Measurements from ENCODE around the gene TMEM203. TPM values are rescaled to one million over a fixed set of nuclear protein-coding genes. Genes with fewer than 3 reads are reported as not detected.

TMEM203 gene
- total RNA-seq, 1 experiment from 2014 or later: 50.6 TPM

DNA sequence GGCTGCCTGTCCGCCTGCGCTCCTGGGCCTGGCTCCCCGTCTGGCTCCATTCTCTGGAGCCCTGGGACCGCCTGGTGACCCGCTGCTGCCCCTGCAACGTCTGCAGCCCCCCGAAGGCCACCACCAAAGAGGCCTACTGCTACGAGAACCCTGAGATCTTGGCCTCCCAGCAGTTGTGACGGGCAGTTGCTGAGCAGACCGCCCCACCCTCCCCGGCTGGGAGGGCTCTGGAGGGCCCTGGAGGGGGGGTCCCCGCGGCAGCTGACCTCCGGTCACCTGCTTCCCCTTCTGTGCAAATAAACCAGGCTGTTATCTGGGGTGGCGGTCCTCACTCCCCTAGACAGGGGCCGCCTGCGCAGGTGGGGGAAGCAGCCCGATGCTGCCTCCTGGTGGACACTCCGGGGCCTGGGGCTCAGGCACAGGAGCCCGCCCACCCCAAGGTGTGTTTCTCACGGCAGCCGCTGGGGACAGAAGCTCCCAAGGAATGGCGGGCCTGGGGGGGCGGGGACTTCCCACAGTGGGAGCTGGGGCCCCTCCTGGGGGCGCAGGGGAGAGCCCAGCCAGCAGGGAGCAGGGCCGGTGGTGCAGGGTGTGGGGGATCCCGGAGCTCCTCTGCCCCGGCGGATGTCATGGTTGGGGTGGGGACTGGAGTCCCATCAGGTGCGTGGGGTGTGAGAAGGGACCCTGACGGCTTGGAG lies 30.9 kb upstream of the TMEM203 start:
- Mint-ChIP-seq H3K27me3 (ENCODE audit: low read depth) (no peaks in the 10 kb centered on the region), H3K4me3 (no peak overlapping the region), H3K9me3 (no peaks in the 10 kb centered on the region), H3K4me1 (peaks cover 18% of the 10 kb centered on the region), H3K36me3 (no peaks in the 10 kb centered on the region), H3K27ac (no peak overlapping the region)
- DNase-seq (ENCODE audit: low spot score): peak; percentile 96
- ChIA-PET POLR2A (interaction anchor here (0.5 to 0.9 kb wide), 3 partner anchors 21 to 122 kb away, joined by 3 to 4 read pairs (median 3); partner anchors contain the start of genes DPP7 and NRARP), CTCF (interaction anchor here (0.6 to 4.6 kb wide), 91 partner anchors 11 to 632 kb away, joined by 3 to 143 read pairs (median 6); partner anchors contain the start of genes CYSRT1, ENTPD2, ENTPD8 and EXD3)
- ATAC-seq: peak; percentile 23
- peak; percentile 43; the same call in 1 of the 2 replicates for TF ChIP-seq ETV6 (CRISPR knock-in tag; IDR thresholded peaks at IDR 0.05)
- TF ChIP-seq ELF4 (CRISPR knock-in tag; IDR thresholded peaks at IDR 0.05; ENCODE audit: low read depth): no peak
- TF ChIP-seq ZBTB21 (CRISPR knock-in tag; IDR thresholded peaks at IDR 0.05; ENCODE audit: borderline replicate concordance): no peak
- peak; percentile 77 for TF ChIP-seq TEAD1 (CRISPR knock-in tag; IDR thresholded peaks at IDR 0.05)
- TF ChIP-seq JUN (CRISPR knock-in tag; IDR thresholded peaks at IDR 0.05): no peak
- TF ChIP-seq GABPB1 (CRISPR knock-in tag; IDR thresholded peaks at IDR 0.05): peak; percentile 52; the same call in 1 of the 2 replicates
- peak; percentile 53; the same call in 1 of the 2 replicates for TF ChIP-seq SP1 (CRISPR knock-in tag; conservative IDR thresholded peaks at IDR 0.05)
- TF ChIP-seq, protein P1, sequence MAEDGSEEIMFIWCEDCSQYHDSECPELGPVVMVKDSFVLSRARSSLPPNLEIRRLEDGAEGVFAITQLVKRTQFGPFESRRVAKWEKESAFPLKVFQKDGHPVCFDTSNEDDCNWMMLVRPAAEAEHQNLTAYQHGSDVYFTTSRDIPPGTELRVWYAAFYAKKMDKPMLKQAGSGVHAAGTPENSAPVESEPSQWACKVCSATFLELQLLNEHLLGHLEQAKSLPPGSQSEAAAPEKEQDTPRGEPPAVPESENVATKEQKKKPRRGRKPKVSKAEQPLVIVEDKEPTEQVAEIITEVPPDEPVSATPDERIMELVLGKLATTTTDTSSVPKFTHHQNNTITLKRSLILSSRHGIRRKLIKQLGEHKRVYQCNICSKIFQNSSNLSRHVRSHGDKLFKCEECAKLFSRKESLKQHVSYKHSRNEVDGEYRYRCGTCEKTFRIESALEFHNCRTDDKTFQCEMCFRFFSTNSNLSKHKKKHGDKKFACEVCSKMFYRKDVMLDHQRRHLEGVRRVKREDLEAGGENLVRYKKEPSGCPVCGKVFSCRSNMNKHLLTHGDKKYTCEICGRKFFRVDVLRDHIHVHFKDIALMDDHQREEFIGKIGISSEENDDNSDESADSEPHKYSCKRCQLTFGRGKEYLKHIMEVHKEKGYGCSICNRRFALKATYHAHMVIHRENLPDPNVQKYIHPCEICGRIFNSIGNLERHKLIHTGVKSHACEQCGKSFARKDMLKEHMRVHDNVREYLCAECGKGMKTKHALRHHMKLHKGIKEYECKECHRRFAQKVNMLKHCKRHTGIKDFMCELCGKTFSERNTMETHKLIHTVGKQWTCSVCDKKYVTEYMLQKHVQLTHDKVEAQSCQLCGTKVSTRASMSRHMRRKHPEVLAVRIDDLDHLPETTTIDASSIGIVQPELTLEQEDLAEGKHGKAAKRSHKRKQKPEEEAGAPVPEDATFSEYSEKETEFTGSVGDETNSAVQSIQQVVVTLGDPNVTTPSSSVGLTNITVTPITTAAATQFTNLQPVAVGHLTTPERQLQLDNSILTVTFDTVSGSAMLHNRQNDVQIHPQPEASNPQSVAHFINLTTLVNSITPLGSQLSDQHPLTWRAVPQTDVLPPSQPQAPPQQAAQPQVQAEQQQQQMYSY (CRISPR knock-in tag; IDR thresholded peaks at IDR 0.05): no peak
- TF ChIP-seq, protein P2, sequence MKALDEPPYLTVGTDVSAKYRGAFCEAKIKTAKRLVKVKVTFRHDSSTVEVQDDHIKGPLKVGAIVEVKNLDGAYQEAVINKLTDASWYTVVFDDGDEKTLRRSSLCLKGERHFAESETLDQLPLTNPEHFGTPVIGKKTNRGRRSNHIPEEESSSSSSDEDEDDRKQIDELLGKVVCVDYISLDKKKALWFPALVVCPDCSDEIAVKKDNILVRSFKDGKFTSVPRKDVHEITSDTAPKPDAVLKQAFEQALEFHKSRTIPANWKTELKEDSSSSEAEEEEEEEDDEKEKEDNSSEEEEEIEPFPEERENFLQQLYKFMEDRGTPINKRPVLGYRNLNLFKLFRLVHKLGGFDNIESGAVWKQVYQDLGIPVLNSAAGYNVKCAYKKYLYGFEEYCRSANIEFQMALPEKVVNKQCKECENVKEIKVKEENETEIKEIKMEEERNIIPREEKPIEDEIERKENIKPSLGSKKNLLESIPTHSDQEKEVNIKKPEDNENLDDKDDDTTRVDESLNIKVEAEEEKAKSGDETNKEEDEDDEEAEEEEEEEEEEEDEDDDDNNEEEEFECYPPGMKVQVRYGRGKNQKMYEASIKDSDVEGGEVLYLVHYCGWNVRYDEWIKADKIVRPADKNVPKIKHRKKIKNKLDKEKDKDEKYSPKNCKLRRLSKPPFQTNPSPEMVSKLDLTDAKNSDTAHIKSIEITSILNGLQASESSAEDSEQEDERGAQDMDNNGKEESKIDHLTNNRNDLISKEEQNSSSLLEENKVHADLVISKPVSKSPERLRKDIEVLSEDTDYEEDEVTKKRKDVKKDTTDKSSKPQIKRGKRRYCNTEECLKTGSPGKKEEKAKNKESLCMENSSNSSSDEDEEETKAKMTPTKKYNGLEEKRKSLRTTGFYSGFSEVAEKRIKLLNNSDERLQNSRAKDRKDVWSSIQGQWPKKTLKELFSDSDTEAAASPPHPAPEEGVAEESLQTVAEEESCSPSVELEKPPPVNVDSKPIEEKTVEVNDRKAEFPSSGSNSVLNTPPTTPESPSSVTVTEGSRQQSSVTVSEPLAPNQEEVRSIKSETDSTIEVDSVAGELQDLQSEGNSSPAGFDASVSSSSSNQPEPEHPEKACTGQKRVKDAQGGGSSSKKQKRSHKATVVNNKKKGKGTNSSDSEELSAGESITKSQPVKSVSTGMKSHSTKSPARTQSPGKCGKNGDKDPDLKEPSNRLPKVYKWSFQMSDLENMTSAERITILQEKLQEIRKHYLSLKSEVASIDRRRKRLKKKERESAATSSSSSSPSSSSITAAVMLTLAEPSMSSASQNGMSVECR (CRISPR knock-in tag; IDR thresholded peaks at IDR 0.05; ENCODE audit: borderline replicate concordance): peak; percentile 84; the same call in 1 of the 2 replicates
- TF ChIP-seq, protein P3, sequence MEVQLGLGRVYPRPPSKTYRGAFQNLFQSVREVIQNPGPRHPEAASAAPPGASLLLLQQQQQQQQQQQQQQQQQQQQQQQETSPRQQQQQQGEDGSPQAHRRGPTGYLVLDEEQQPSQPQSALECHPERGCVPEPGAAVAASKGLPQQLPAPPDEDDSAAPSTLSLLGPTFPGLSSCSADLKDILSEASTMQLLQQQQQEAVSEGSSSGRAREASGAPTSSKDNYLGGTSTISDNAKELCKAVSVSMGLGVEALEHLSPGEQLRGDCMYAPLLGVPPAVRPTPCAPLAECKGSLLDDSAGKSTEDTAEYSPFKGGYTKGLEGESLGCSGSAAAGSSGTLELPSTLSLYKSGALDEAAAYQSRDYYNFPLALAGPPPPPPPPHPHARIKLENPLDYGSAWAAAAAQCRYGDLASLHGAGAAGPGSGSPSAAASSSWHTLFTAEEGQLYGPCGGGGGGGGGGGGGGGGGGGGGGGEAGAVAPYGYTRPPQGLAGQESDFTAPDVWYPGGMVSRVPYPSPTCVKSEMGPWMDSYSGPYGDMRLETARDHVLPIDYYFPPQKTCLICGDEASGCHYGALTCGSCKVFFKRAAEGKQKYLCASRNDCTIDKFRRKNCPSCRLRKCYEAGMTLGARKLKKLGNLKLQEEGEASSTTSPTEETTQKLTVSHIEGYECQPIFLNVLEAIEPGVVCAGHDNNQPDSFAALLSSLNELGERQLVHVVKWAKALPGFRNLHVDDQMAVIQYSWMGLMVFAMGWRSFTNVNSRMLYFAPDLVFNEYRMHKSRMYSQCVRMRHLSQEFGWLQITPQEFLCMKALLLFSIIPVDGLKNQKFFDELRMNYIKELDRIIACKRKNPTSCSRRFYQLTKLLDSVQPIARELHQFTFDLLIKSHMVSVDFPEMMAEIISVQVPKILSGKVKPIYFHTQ (CRISPR knock-in tag; IDR thresholded peaks at IDR 0.05): no peak
- no peak for TF ChIP-seq NR3C1 (CRISPR knock-in tag; conservative IDR thresholded peaks at IDR 0.05; ENCODE audit: low read depth)
- no peak for TF ChIP-seq ATF1 (CRISPR knock-in tag; IDR thresholded peaks at IDR 0.05)
- TF ChIP-seq, protein P4, sequence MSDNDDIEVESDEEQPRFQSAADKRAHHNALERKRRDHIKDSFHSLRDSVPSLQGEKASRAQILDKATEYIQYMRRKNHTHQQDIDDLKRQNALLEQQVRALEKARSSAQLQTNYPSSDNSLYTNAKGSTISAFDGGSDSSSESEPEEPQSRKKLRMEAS (CRISPR knock-in tag; IDR thresholded peaks at IDR 0.05): peak; percentile 52; the same call in 1 of the 2 replicates
- no peak for TF ChIP-seq NFATC4 (CRISPR knock-in tag; IDR thresholded peaks at IDR 0.05)
- TF ChIP-seq, protein P5, sequence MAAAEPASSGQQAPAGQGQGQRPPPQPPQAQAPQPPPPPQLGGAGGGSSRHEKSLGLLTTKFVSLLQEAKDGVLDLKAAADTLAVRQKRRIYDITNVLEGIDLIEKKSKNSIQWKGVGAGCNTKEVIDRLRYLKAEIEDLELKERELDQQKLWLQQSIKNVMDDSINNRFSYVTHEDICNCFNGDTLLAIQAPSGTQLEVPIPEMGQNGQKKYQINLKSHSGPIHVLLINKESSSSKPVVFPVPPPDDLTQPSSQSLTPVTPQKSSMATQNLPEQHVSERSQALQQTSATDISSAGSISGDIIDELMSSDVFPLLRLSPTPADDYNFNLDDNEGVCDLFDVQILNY (CRISPR knock-in tag; IDR thresholded peaks at IDR 0.05): 0 out of 2 replicates have a peak, but pooled peaks have one; percentile 34
- TF ChIP-seq, protein P6, sequence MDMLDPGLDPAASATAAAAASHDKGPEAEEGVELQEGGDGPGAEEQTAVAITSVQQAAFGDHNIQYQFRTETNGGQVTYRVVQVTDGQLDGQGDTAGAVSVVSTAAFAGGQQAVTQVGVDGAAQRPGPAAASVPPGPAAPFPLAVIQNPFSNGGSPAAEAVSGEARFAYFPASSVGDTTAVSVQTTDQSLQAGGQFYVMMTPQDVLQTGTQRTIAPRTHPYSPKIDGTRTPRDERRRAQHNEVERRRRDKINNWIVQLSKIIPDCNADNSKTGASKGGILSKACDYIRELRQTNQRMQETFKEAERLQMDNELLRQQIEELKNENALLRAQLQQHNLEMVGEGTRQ (CRISPR knock-in tag; IDR thresholded peaks at IDR 0.05): peak; percentile 34
- TF ChIP-seq ZNF423 (CRISPR knock-in tag; IDR thresholded peaks at IDR 0.05): peak; percentile 87
- peak; percentile 88 for TF ChIP-seq HMGXB4 (CRISPR knock-in tag; IDR thresholded peaks at IDR 0.05)
- TF ChIP-seq KAT7 (CRISPR knock-in tag; IDR thresholded peaks at IDR 0.05; ENCODE audit: borderline replicate concordance): no peak
- peak; percentile 98 for TF ChIP-seq CTCF (IDR thresholded peaks at IDR 0.05)

Data from WTC11 (cell line).